Measurements from ENCODE around the gene RHOBTB1. TPM values are rescaled to one million over a fixed set of nuclear protein-coding genes. Genes with fewer than 3 reads are reported as not detected.

RHOBTB1 gene
- total and polyA plus RNA-seq, 2 experiments from 2014 or later, result 4.6 to 13.2 TPM

DNA sequence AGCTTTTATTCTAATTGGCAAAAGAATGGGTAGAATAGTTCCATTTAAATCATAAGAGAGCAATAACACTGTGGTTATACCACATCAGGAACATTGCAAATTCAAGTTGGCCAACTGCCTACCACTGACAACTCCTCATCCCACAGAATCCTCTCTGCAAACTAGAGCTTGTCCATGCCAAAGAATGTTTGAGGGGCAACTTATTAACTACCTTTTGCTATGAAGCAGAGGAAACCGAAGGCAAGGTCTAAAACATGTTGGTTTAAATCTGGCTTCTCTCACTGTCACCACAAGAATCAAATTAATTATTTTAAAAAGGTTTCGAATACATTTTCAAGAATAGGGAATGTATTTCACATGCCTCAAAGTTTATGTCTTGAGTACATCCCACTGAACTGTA is 36.0 kb downstream of the RHOBTB1 start (continued):
- TF ChIP-seq STAT1 (IDR thresholded peaks at IDR 0.05; ENCODE audit: unreplicated experiment) (no peak), CREB1 (CRISPR knock-in tag; IDR thresholded peaks at IDR 0.05; ENCODE audit: low read depth) (no peak), POLR2AphosphoS5 (IDR thresholded peaks at IDR 0.05; ENCODE audit: low read depth) (no peak)
- TF ChIP-seq, protein P1, sequence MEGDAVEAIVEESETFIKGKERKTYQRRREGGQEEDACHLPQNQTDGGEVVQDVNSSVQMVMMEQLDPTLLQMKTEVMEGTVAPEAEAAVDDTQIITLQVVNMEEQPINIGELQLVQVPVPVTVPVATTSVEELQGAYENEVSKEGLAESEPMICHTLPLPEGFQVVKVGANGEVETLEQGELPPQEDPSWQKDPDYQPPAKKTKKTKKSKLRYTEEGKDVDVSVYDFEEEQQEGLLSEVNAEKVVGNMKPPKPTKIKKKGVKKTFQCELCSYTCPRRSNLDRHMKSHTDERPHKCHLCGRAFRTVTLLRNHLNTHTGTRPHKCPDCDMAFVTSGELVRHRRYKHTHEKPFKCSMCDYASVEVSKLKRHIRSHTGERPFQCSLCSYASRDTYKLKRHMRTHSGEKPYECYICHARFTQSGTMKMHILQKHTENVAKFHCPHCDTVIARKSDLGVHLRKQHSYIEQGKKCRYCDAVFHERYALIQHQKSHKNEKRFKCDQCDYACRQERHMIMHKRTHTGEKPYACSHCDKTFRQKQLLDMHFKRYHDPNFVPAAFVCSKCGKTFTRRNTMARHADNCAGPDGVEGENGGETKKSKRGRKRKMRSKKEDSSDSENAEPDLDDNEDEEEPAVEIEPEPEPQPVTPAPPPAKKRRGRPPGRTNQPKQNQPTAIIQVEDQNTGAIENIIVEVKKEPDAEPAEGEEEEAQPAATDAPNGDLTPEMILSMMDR (conservative IDR thresholded peaks at IDR 0.05; ENCODE audit: low read depth in 2 of 2), result no peak

DNA sequence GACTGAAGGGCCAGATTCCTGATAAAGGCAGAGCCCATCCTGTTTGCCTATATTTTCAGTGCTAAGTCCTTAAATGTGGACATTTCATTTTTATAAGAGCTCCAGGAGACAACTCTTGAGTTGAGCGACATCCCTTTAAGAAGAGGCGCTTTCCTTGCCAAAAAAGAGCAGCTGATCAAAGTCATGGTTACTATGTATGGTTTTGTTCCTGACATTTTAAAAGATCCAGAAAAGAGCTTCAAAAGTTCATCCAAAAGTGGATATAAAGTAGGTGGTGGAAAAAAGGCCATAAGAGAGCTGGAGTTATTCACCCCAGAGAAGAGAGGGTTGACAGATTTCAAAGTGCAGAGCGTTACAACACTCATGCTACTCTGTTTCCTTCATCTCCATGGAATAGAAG is 36.7 kb downstream of the RHOBTB1 start:
- H3K4me1 Mint-ChIP-seq, result peaks cover 3% of the 10 kb centered on the region; the same call in 1 of the 3 replicates
- no peaks in the 10 kb centered on the region for H3K4me1 ChIP-seq (ENCODE audit: insufficient read depth)
- peaks cover 6% of the 10 kb centered on the region; the same call in 1 of the 2 replicates for H3K36me3 ChIP-seq (ENCODE audit: insufficient read depth)
- H3K4me3 Mint-ChIP-seq, result no peak overlapping the region
- no peak overlapping the region for H2AFZ ChIP-seq
- no peak overlapping the region for H3K27ac ChIP-seq (ENCODE audit: low read depth)
- H3K4me2 ChIP-seq, result no peak overlapping the region
- no peaks in the 10 kb centered on the region for H3F3A ChIP-seq (replicated peaks; ENCODE audit: low read depth)
- H3K9me3 Mint-ChIP-seq, result peaks cover 11% of the 10 kb centered on the region
- ATAC-seq, result no peak
- H4K20me1 ChIP-seq (replicated peaks; ENCODE audit: insufficient read depth), result no peaks in the 10 kb centered on the region
- H3K79me2 ChIP-seq (replicated peaks; ENCODE audit: insufficient read depth), result no peaks in the 10 kb centered on the region
- no peaks in the 10 kb centered on the region for H3K27me3 Mint-ChIP-seq (ENCODE audit: insufficient read depth, low read depth, poor library complexity)
- no peak overlapping the region for H3K27ac Mint-ChIP-seq
- H3K4me3 ChIP-seq, result no peak overlapping the region
- H3K9me2 ChIP-seq (ENCODE audit: insufficient read depth), result no peaks in the 10 kb centered on the region
- no peaks in the 10 kb centered on the region for H3K27me3 ChIP-seq (ENCODE audit: insufficient read depth)
- DNase-seq (ENCODE audit: low spot score), result no peak
- peaks cover 20% of the 10 kb centered on the region for H3K36me3 Mint-ChIP-seq (ENCODE audit: low read depth)
- TF ChIP-seq CREB1 (CRISPR knock-in tag; IDR thresholded peaks at IDR 0.05; ENCODE audit: low read depth) (no peak), JUNB (IDR thresholded peaks at IDR 0.05; ENCODE audit: unreplicated experiment) (no peak), ZNF114 (CRISPR knock-in tag; IDR thresholded peaks at IDR 0.05) (no peak), POLR2AphosphoS5 (IDR thresholded peaks at IDR 0.05; ENCODE audit: low read depth) (no peak), STAT1 (IDR thresholded peaks at IDR 0.05; ENCODE audit: unreplicated experiment) (no peak), EZH2phosphoT487 (IDR thresholded peaks at IDR 0.05; ENCODE audit: unreplicated experiment) (no peak)
- TF ChIP-seq, protein P2, sequence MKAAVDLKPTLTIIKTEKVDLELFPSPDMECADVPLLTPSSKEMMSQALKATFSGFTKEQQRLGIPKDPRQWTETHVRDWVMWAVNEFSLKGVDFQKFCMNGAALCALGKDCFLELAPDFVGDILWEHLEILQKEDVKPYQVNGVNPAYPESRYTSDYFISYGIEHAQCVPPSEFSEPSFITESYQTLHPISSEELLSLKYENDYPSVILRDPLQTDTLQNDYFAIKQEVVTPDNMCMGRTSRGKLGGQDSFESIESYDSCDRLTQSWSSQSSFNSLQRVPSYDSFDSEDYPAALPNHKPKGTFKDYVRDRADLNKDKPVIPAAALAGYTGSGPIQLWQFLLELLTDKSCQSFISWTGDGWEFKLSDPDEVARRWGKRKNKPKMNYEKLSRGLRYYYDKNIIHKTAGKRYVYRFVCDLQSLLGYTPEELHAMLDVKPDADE (IDR thresholded peaks at IDR 0.05), result no peak
- TF ChIP-seq, protein P3, sequence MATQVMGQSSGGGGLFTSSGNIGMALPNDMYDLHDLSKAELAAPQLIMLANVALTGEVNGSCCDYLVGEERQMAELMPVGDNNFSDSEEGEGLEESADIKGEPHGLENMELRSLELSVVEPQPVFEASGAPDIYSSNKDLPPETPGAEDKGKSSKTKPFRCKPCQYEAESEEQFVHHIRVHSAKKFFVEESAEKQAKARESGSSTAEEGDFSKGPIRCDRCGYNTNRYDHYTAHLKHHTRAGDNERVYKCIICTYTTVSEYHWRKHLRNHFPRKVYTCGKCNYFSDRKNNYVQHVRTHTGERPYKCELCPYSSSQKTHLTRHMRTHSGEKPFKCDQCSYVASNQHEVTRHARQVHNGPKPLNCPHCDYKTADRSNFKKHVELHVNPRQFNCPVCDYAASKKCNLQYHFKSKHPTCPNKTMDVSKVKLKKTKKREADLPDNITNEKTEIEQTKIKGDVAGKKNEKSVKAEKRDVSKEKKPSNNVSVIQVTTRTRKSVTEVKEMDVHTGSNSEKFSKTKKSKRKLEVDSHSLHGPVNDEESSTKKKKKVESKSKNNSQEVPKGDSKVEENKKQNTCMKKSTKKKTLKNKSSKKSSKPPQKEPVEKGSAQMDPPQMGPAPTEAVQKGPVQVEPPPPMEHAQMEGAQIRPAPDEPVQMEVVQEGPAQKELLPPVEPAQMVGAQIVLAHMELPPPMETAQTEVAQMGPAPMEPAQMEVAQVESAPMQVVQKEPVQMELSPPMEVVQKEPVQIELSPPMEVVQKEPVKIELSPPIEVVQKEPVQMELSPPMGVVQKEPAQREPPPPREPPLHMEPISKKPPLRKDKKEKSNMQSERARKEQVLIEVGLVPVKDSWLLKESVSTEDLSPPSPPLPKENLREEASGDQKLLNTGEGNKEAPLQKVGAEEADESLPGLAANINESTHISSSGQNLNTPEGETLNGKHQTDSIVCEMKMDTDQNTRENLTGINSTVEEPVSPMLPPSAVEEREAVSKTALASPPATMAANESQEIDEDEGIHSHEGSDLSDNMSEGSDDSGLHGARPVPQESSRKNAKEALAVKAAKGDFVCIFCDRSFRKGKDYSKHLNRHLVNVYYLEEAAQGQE (IDR thresholded peaks at IDR 0.05; ENCODE audit: unreplicated experiment), result no peak
- TF ChIP-seq, protein P4, sequence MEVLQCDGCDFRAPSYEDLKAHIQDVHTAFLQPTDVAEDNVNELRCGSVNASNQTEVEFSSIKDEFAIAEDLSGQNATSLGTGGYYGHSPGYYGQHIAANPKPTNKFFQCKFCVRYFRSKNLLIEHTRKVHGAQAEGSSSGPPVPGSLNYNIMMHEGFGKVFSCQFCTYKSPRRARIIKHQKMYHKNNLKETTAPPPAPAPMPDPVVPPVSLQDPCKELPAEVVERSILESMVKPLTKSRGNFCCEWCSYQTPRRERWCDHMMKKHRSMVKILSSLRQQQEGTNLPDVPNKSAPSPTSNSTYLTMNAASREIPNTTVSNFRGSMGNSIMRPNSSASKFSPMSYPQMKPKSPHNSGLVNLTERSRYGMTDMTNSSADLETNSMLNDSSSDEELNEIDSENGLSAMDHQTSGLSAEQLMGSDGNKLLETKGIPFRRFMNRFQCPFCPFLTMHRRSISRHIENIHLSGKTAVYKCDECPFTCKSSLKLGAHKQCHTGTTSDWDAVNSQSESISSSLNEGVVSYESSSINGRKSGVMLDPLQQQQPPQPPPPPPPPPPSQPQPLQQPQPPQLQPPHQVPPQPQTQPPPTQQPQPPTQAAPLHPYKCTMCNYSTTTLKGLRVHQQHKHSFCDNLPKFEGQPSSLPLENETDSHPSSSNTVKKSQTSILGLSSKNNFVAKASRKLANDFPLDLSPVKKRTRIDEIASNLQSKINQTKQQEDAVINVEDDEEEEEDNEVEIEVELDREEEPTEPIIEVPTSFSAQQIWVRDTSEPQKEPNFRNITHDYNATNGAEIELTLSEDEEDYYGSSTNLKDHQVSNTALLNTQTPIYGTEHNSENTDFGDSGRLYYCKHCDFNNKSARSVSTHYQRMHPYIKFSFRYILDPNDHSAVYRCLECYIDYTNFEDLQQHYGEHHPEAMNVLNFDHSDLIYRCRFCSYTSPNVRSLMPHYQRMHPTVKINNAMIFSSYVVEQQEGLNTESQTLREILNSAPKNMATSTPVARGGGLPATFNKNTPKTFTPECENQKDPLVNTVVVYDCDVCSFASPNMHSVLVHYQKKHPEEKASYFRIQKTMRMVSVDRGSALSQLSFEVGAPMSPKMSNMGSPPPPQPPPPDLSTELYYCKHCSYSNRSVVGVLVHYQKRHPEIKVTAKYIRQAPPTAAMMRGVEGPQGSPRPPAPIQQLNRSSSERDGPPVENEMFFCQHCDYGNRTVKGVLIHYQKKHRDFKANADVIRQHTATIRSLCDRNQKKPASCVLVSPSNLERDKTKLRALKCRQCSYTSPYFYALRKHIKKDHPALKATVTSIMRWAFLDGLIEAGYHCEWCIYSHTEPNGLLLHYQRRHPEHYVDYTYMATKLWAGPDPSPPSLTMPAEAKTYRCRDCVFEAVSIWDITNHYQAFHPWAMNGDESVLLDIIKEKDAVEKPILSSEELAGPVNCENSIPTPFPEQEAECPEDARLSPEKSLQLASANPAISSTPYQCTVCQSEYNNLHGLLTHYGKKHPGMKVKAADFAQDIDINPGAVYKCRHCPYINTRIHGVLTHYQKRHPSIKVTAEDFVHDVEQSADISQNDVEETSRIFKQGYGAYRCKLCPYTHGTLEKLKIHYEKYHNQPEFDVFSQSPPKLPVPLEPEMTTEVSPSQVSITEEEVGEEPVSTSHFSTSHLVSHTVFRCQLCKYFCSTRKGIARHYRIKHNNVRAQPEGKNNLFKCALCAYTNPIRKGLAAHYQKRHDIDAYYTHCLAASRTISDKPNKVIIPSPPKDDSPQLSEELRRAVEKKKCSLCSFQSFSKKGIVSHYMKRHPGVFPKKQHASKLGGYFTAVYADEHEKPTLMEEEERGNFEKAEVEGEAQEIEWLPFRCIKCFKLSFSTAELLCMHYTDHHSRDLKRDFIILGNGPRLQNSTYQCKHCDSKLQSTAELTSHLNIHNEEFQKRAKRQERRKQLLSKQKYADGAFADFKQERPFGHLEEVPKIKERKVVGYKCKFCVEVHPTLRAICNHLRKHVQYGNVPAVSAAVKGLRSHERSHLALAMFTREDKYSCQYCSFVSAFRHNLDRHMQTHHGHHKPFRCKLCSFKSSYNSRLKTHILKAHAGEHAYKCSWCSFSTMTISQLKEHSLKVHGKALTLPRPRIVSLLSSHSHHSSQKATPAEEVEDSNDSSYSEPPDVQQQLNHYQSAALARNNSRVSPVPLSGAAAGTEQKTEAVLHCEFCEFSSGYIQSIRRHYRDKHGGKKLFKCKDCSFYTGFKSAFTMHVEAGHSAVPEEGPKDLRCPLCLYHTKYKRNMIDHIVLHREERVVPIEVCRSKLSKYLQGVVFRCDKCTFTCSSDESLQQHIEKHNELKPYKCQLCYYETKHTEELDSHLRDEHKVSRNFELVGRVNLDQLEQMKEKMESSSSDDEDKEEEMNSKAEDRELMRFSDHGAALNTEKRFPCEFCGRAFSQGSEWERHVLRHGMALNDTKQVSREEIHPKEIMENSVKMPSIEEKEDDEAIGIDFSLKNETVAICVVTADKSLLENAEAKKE (CRISPR knock-in tag; IDR thresholded peaks at IDR 0.05), result no peak
- TF ChIP-seq, protein P1 (conservative IDR thresholded peaks at IDR 0.05; ENCODE audit: low read depth in 2 of 2), result no peak

All from GM23338 (cell line).